HTERT RPE-1 (cell line): Measurements from ENCODE around the gene OR10C1.

ENCODE experiments used
- in situ Hi-C: fragments of 300-500 bp; cut with MboI; formaldehyde crosslinking; loops from 4 replicates; pipeline ENCODE4 v1.14.3; 2020; ENCODE audit warnings: low sequenced_read_pairs

The OR10C1 gene

GRCh38 chr6:29474996-29475395 lies 35.9 kb downstream of the OR10C1 start:
- in situ Hi-C loops = no loop called here

GRCh38 chr6:29477923-29478450 lies 38.9 kb downstream of the OR10C1 start:
- in situ Hi-C loops = no loop called here

GRCh38 chr6:29478740-29479139 lies 39.6 kb downstream of the OR10C1 start:
- in situ Hi-C loops = no loop called here

- in situ Hi-C loops = no loop called here
Measured at GRCh38 chr6:29479560-29479959, 40.5 kb downstream of the OR10C1 start.

GRCh38 chr6:29483186-29483585 lies 44.1 kb downstream of the OR10C1 start:
- in situ Hi-C loops = no loop called here

- in situ Hi-C loops = no loop called here
Measured at GRCh38 chr6:29483735-29484134, 44.6 kb downstream of the OR10C1 start.

GRCh38 chr6:29486577-29486976 lies 47.5 kb downstream of the OR10C1 start:
- in situ Hi-C loops = no loop called here

GRCh38 chr6:29487131-29487530 lies 48.0 kb downstream of the OR10C1 start:
- in situ Hi-C loops = no loop called here

- in situ Hi-C loops = no loop called here
Measured at GRCh38 chr6:29487660-29488059, 48.6 kb downstream of the OR10C1 start, which contains the start of gene MAS1L. TSS of gene MAS1L (minus strand) at chr6:29487956. CDS start at chr6:29487902, 54 bp downstream.

GRCh38 chr6:29488874-29489273 lies 49.8 kb downstream of the OR10C1 start:
- in situ Hi-C loops = no loop called here

GRCh38 chr6:29489286-29489685 lies 50.2 kb downstream of the OR10C1 start:
- in situ Hi-C loops = no loop called here

GRCh38 chr6:29490055-29490454 lies 50.9 kb downstream of the OR10C1 start:
- in situ Hi-C loops = no loop called here

- in situ Hi-C loops = no loop called here
Measured at GRCh38 chr6:29490552-29490951, 51.4 kb downstream of the OR10C1 start.
